Fibroblast of the conjunctiva (primary cell): ENCODE data around the gene CRADD.
A peak's percentile ranks its signal among the peaks of the same experiment; 100 is the strongest.
"Not testable (repeated sequence)": the region's sequence is repeated elsewhere in the genome, so short reads cannot be mapped to it uniquely, and the experiment has no call there.

Experiments used
- DNase-seq: peaks from one replicate; pipeline ENCODE4 v3.0.0-alpha.2; 2010; ENCODE audit warnings: low read depth

The CRADD gene

GRCh38 chr12:93758801-93759373 is 81.7 kb downstream of the CRADD start:
- DNase-seq = no peak

GRCh38 chr12:93759512-93760081 is 82.4 kb downstream of the CRADD start:
- DNase-seq = no peak

- DNase-seq = no peak
These were observed 83.2 kb downstream of the CRADD start for GRCh38 chr12:93760275-93760875.

GRCh38 chr12:93762059-93762719 is 85.0 kb downstream of the CRADD start:
- DNase-seq = no peak

GRCh38 chr12:93762912-93763553 is 85.9 kb downstream of the CRADD start:
- DNase-seq = no peak

GRCh38 chr12:93763746-93764147 is 86.6 kb downstream of the CRADD start:
- no peak for DNase-seq

GRCh38 chr12:93766371-93766770 is 89.2 kb downstream of the CRADD start:
- DNase-seq = no peak

GRCh38 chr12:93766796-93767523 is 89.8 kb downstream of the CRADD start:
- DNase-seq = peak; percentile 79

GRCh38 chr12:93767524-93767863 is 90.3 kb downstream of the CRADD start:
- no peak for DNase-seq

GRCh38 chr12:93772003-93772700 is 95.0 kb downstream of the CRADD start:
- no peak for DNase-seq

- DNase-seq = no peak
These were observed 96.1 kb downstream of the CRADD start for GRCh38 chr12:93773122-93773871.

- DNase-seq = peak; percentile 78
These were observed 99.4 kb downstream of the CRADD start for GRCh38 chr12:93776581-93777018.

GRCh38 chr12:93777254-93777653 is 100.1 kb downstream of the CRADD start:
- DNase-seq = no peak

GRCh38 chr12:93778306-93778705 is 101.1 kb downstream of the CRADD start:
- peak; percentile 88 for DNase-seq

- DNase-seq = no peak
These were observed 101.6 kb downstream of the CRADD start for GRCh38 chr12:93778766-93779165.

- no peak for DNase-seq
These were observed 103.0 kb downstream of the CRADD start for GRCh38 chr12:93780101-93780641.

- not testable (repeated sequence) for DNase-seq
These were observed 103.7 kb downstream of the CRADD start for GRCh38 chr12:93780886-93781285.

- not testable (repeated sequence) for DNase-seq
These were observed 104.8 kb downstream of the CRADD start for GRCh38 chr12:93781961-93782360.

- no peak for DNase-seq
These were observed 105.7 kb downstream of the CRADD start for GRCh38 chr12:93782853-93783252.

- DNase-seq = no peak
These were observed 106.7 kb downstream of the CRADD start for GRCh38 chr12:93783832-93784231.
